NCI-H2107 (cell line): ENCODE results near the gene NAT16.
"Not testable (repeated sequence)": the region's sequence is repeated elsewhere in the genome, so short reads cannot be mapped to it uniquely, and the experiment has no call there.

Source experiments
- DNase-seq: peaks from one replicate; lab custom pipeline; 2025; lab: John Stamatoyannopoulos, UW

NAT16 gene

GRCh38 chr7:101125989-101126650, 54.0 kb downstream of the NAT16 start:
- DNase-seq = no peak

GRCh38 chr7:101124376-101125056, 55.6 kb downstream of the NAT16 start:
- no peak for DNase-seq

- no peak for DNase-seq
Measured at GRCh38 chr7:101123703-101124068, 56.4 kb downstream of the NAT16 start.

GRCh38 chr7:101122933-101123702, 57.0 kb downstream of the NAT16 start:
- DNase-seq = no peak

GRCh38 chr7:101121991-101122932, 57.8 kb downstream of the NAT16 start:
- DNase-seq = no peak

GRCh38 chr7:101121631-101121990, 58.5 kb downstream of the NAT16 start:
- not testable (repeated sequence) for DNase-seq
